SK-N-SH (cell line): ENCODE results near the gene SNW1.

Source experiments
- CHD2 ChIP-seq: fragments of 150-350 bp; IDR thresholded peaks from 2 replicates; pipeline ENCODE4 v1.6.1; 2018; ENCODE audit warnings: low read length; ENCODE audit not compliant: partially characterized antibody
- CTCF ChIP-seq: fragments of 200-600 bp; sonication (generic); IDR thresholded peaks from 2 replicates; pipeline ENCODE4 v1.6.1; 2017; ENCODE audit warnings: antibody characterized with exemption, mild to moderate bottlenecking, moderate library complexity
- EP300 ChIP-seq, 2 experiments: IDR thresholded peaks; 2 replicates each; pipeline versions ENCODE4 v1.4.0 to v1.6.1; 2012; ENCODE audit warnings: borderline replicate concordance in 1 of 2, low read depth in 1 of 2, low read length in 1 of 2
- FOXM1 ChIP-seq: IDR thresholded peaks from 2 replicates; pipeline ENCODE4 v1.4.0; 2012; ENCODE audit warnings: low read depth, mild to moderate bottlenecking
- MXI1 ChIP-seq: IDR thresholded peaks from 2 replicates; pipeline ENCODE4 v1.6.1; 2012; ENCODE audit warnings: mild to moderate bottlenecking, low read depth, low read length, improper control_type of control experiment
- NRF1 ChIP-seq: IDR thresholded peaks from 2 replicates; pipeline ENCODE4 v1.6.1; 2012; ENCODE audit warnings: low read depth, mild to moderate bottlenecking, low read length
- POLR2AphosphoS5 ChIP-seq: IDR thresholded peaks from 2 replicates; pipeline ENCODE4 v1.6.1; 2012; ENCODE audit warnings: low read depth, low read length
- RAD21 ChIP-seq: IDR thresholded peaks from 2 replicates; pipeline ENCODE4 v1.6.1; 2012; ENCODE audit warnings: mild to moderate bottlenecking, low read length
- RFX5 ChIP-seq: IDR thresholded peaks from 2 replicates; pipeline ENCODE4 v1.6.1; 2012; ENCODE audit warnings: mild to moderate bottlenecking, improper control_type of control experiment, low read length
- TAF1 ChIP-seq: IDR thresholded peaks from 2 replicates; pipeline ENCODE4 v1.6.1; 2012; ENCODE audit warnings: low read depth, mild to moderate bottlenecking, low read length, moderate library complexity, borderline replicate concordance
- USF2 ChIP-seq: fragments of 150-350 bp; IDR thresholded peaks from 2 replicates; pipeline ENCODE4 v1.6.1; 2017; ENCODE audit warnings: antibody characterized with exemption, low read length, low read depth, borderline replicate concordance

- TF ChIP-seq EP300 (IDR thresholded peaks at IDR 0.05; ENCODE audit: borderline replicate concordance in 1 of 2, low read depth in 1 of 2, low read length in 1 of 2) = no peak
- TF ChIP-seq CTCF = no peak
- TF ChIP-seq TAF1 = no peak
- no peak for TF ChIP-seq RAD21
- no peak for TF ChIP-seq RFX5
- no peak for TF ChIP-seq FOXM1
- no peak for TF ChIP-seq POLR2AphosphoS5
- TF ChIP-seq MXI1 = no peak
- no peak for TF ChIP-seq CHD2
- no peak for TF ChIP-seq USF2
- no peak for TF ChIP-seq NRF1
Observed at GRCh38 chr14:77722301-77722700, 38.7 kb downstream of the SNW1 start.
